Endometrial microvascular endothelial cells (primary cell): Measurements from ENCODE around the gene PTCD3. TPM values are rescaled to one million over a fixed set of nuclear protein-coding genes. Genes with fewer than 3 reads are reported as not detected.

Experiments
- in situ Hi-C: cut with HindIII; loops from 2 replicates; pipeline ENCODE4 v1.10.0; 2017; ENCODE audit warnings: low sequenced_read_pairs, low pct_unique_long_range_greater_than_20kb; ENCODE audit errors: inconsistent ontology term
- total RNA-seq: library from RNA; depleted of rRNA; stranded (reverse); fragments of >200 nt; gene quantifications from one replicate; pipeline ENCODE4 v1.2.3, GENCODE V29; 2015; ENCODE audit errors: inconsistent ontology term

The PTCD3 gene
- total RNA-seq, 1 donor from 2014 or later: 54.7 TPM

DNA sequence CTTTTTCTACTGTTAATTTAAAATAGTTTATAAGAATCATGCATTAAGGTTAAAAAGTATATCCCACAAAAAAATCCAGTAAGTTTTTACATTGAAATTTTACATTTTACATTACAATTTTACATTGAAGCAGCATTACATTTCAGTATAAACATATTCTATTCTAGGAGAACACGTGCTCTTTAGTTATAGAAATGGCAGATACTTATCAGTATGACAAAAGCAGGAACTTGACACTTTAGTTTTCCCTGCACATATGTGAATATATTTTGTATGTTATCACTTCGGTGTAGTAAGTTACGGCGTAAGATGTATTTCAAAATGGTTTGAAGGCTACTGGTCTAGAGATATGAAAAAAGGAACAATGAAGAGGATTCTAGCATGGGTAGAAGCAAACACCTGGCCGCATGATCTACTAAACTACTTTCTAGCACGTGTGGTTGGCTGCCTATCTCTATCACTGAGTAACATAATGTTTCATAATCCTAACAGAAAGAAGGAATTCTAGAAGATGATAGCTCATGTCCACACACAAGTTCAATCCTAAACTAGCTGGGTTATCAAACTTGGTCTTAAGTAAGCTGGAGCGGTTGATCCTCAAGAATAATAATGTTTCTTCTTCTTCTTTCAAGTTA lies 83.9 kb downstream of the PTCD3 start:
- in situ Hi-C loops: no loop called here

Other genes with a start within 250 kb of the PTCD3 start
- 10.6 TPM for gene ST3GAL5, start 217.2 kb upstream of the PTCD3 start, total RNA-seq
- gene POLR1A, start 349 bp upstream of the PTCD3 start, total RNA-seq: 20.9 TPM
- 77.8 TPM for gene IMMT, start 89.2 kb downstream of the PTCD3 start, total RNA-seq
- gene MRPL35, start 93.2 kb downstream of the PTCD3 start, total RNA-seq: 62.4 TPM
- 0.28 TPM for gene REEP1, start 231.4 kb downstream of the PTCD3 start, total RNA-seq